ENCODE results near the gene XYLT1. TPM values are rescaled to one million over a fixed set of nuclear protein-coding genes. Genes with fewer than 3 reads are reported as not detected.

Gene XYLT1
- total RNA-seq, 1 experiment from 2014 or later, result 25.0 TPM

DNA sequence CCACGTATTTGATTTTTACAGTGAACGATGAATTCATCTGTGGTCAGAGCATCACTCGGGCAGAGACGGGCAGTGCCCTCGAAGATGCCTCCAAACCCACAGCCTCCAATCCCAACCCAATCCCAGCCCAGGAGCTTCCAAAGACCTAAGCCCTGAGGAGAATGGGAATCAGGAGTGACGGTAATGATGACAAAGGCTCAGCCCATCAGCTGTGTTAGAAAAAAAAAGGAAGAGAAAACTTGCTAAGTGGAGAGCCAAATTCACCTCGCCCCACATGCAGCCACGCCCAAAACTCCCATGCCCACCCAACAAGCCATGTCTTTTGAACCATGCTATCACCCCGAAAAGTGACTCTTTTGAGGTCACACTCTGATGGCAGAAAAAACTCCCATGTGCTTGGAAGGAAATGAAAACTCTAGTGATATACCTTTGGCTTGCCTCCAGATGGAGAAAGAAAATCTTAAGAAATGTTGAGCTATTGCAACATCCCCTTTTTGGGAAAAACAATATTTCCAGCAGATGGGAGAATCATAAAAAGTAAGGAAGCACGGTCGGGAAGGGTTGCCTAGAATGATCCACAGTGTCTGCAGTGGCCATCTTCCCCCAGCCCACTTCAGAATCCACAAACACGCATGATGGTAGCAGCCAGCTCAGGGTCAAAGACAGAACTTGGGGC lies 37.7 kb downstream of the XYLT1 start (continued):
- TF ChIP-seq, protein P1, sequence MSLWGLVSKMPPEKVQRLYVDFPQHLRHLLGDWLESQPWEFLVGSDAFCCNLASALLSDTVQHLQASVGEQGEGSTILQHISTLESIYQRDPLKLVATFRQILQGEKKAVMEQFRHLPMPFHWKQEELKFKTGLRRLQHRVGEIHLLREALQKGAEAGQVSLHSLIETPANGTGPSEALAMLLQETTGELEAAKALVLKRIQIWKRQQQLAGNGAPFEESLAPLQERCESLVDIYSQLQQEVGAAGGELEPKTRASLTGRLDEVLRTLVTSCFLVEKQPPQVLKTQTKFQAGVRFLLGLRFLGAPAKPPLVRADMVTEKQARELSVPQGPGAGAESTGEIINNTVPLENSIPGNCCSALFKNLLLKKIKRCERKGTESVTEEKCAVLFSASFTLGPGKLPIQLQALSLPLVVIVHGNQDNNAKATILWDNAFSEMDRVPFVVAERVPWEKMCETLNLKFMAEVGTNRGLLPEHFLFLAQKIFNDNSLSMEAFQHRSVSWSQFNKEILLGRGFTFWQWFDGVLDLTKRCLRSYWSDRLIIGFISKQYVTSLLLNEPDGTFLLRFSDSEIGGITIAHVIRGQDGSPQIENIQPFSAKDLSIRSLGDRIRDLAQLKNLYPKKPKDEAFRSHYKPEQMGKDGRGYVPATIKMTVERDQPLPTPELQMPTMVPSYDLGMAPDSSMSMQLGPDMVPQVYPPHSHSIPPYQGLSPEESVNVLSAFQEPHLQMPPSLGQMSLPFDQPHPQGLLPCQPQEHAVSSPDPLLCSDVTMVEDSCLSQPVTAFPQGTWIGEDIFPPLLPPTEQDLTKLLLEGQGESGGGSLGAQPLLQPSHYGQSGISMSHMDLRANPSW (CRISPR knock-in tag; conservative IDR thresholded peaks at IDR 0.05; ENCODE audit: low read depth), result no peak
- TF ChIP-seq, protein P2, sequence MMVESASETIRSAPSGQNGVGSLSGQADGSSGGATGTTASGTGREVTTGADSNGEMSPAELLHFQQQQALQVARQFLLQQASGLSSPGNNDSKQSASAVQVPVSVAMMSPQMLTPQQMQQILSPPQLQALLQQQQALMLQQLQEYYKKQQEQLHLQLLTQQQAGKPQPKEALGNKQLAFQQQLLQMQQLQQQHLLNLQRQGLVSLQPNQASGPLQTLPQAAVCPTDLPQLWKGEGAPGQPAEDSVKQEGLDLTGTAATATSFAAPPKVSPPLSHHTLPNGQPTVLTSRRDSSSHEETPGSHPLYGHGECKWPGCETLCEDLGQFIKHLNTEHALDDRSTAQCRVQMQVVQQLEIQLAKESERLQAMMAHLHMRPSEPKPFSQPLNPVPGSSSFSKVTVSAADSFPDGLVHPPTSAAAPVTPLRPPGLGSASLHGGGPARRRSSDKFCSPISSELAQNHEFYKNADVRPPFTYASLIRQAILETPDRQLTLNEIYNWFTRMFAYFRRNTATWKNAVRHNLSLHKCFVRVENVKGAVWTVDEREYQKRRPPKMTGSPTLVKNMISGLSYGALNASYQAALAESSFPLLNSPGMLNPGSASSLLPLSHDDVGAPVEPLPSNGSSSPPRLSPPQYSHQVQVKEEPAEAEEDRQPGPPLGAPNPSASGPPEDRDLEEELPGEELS (CRISPR knock-in tag; IDR thresholded peaks at IDR 0.05), result no peak
- no peak for TF ChIP-seq ETV6 (CRISPR knock-in tag; IDR thresholded peaks at IDR 0.05)
- TF ChIP-seq, protein P3, sequence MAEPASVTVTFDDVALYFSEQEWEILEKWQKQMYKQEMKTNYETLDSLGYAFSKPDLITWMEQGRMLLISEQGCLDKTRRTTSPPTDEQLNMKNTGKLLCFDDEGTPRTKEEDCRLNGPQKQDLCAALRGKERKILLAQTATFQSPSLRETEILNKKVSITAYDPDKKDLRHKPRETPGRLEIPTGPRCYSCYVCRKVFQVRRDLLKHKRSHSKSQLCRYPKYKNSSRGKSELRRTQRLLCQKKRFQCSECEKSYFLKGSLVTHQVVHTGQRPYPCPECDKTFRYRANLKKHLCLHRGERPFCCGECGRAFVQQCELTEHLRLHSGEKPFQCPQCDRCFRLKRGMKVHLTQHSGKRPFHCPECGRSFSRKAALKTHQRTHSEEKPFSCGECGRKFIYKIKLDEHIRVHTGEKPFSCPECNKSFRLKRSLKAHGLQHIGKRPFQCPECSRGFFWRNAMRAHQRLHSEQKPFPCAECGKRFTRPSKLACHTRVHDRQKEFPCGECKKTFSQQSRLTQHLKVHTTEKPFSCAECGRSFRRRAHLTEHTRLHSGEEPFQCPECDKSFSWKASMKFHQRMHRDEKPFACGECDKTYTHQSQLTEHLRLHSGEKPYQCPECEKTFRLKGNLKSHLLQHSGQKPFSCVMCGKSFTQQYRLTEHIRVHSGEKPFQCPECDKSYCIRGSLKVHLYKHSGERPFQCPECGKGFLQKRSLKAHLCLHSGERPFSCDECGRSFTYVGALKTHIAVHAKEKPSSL (CRISPR knock-in tag; conservative IDR thresholded peaks at IDR 0.05), result no peak
- no peak for TF ChIP-seq ZBTB21 (CRISPR knock-in tag; IDR thresholded peaks at IDR 0.05; ENCODE audit: borderline replicate concordance)
- no peak for TF ChIP-seq MYBL2 (CRISPR knock-in tag; IDR thresholded peaks at IDR 0.05)
- TF ChIP-seq NFATC4 (CRISPR knock-in tag; IDR thresholded peaks at IDR 0.05), result no peak
- TF ChIP-seq SOX15 (CRISPR knock-in tag; IDR thresholded peaks at IDR 0.05), result no peak

DNA sequence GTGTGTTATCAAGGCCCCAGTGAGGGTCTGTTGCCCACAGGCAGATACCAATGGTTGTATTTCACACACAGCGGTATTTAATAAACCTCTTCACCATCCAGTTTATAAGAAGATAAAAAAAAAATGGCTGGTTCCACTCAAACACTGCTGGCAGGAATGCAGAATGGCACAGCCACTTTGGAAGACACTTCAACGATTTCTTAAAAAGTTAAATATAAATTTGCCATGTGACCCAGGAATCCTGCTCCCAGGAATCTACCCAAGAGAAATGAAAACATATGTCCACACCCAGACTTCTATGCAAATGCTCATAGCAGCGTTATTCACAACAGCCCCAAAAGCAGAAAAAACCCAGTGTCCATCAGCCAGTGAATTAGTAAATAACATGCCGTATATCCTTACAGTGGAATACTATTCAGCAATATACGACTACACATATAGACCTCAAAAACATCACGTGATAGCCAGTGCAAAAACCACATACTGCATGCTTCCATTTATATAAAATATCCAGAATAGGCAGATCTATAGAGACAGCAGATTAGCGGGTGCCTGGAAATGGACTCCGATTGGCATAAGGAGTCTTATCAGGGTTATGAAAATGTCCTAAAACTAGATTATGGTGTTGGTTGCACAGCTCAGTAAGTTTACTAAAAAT lies 38.7 kb downstream of the XYLT1 start:
- peaks cover 54% of the 10 kb centered on the region for H3K4me1 Mint-ChIP-seq

DNA sequence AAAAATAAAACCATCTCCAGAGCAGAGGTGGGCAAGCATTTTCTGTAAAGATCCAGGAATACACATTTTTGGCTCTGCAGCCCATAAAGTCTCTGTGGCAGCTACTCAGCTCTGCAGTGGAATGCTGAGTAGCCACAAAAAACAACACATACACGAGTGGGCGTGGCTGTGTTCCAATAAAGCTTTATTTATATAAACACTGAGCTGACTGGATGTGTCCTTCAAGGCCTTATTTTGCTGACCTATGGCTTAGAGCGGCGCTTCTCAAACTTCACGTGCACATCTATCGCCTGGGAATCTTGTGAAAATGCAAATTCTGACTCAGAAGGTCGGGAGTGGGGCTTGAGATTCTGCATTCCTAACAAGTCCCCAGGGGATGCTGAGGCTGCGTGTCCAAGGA lies 39.7 kb downstream of the XYLT1 start:
- Mint-ChIP-seq H3K9me3 (peaks cover 3% of the 10 kb centered on the region; the same call in 1 of the 2 replicates), H3K27ac (peak overlapping the region; percentile 66; the same call in 1 of the 2 replicates)
- CTCF ChIA-PET, result interaction anchor here (1.2 kb wide), 1 partner anchor 570 kb away, joined by 3 read pairs; no protein-coding TSS in a partner anchor
- TF ChIP-seq, protein P4, sequence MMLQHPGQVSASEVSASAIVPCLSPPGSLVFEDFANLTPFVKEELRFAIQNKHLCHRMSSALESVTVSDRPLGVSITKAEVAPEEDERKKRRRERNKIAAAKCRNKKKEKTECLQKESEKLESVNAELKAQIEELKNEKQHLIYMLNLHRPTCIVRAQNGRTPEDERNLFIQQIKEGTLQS (CRISPR knock-in tag; conservative IDR thresholded peaks at IDR 0.05), result no peak
- TF ChIP-seq, protein P5, sequence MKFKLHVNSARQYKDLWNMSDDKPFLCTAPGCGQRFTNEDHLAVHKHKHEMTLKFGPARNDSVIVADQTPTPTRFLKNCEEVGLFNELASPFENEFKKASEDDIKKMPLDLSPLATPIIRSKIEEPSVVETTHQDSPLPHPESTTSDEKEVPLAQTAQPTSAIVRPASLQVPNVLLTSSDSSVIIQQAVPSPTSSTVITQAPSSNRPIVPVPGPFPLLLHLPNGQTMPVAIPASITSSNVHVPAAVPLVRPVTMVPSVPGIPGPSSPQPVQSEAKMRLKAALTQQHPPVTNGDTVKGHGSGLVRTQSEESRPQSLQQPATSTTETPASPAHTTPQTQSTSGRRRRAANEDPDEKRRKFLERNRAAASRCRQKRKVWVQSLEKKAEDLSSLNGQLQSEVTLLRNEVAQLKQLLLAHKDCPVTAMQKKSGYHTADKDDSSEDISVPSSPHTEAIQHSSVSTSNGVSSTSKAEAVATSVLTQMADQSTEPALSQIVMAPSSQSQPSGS (CRISPR knock-in tag; IDR thresholded peaks at IDR 0.05; ENCODE audit: borderline replicate concordance, low read depth), result no peak
- TF ChIP-seq, protein P6, sequence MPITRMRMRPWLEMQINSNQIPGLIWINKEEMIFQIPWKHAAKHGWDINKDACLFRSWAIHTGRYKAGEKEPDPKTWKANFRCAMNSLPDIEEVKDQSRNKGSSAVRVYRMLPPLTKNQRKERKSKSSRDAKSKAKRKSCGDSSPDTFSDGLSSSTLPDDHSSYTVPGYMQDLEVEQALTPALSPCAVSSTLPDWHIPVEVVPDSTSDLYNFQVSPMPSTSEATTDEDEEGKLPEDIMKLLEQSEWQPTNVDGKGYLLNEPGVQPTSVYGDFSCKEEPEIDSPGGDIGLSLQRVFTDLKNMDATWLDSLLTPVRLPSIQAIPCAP (CRISPR knock-in tag; IDR thresholded peaks at IDR 0.05), result no peak
- no peak for TF ChIP-seq MYBL2 (CRISPR knock-in tag; IDR thresholded peaks at IDR 0.05)
- TF ChIP-seq, protein P7, sequence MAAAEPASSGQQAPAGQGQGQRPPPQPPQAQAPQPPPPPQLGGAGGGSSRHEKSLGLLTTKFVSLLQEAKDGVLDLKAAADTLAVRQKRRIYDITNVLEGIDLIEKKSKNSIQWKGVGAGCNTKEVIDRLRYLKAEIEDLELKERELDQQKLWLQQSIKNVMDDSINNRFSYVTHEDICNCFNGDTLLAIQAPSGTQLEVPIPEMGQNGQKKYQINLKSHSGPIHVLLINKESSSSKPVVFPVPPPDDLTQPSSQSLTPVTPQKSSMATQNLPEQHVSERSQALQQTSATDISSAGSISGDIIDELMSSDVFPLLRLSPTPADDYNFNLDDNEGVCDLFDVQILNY (CRISPR knock-in tag; IDR thresholded peaks at IDR 0.05), result no peak
- TF ChIP-seq, protein P2 (CRISPR knock-in tag; IDR thresholded peaks at IDR 0.05), result no peak

More for the DNA sequence above, 38.7 kb downstream of the XYLT1 start:
- H3K36me3 Mint-ChIP-seq, result peaks cover 3% of the 10 kb centered on the region
- H3K27me3 Mint-ChIP-seq (ENCODE audit: low read depth), result no peaks in the 10 kb centered on the region
- DNase-seq (ENCODE audit: low spot score), result no peak
- TF ChIP-seq, protein P8, sequence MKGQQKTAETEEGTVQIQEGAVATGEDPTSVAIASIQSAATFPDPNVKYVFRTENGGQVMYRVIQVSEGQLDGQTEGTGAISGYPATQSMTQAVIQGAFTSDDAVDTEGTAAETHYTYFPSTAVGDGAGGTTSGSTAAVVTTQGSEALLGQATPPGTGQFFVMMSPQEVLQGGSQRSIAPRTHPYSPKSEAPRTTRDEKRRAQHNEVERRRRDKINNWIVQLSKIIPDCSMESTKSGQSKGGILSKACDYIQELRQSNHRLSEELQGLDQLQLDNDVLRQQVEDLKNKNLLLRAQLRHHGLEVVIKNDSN (CRISPR knock-in tag; IDR thresholded peaks at IDR 0.05), result no peak
- no peak for TF ChIP-seq ATF1 (CRISPR knock-in tag; IDR thresholded peaks at IDR 0.05)
- TF ChIP-seq HMGA2 (CRISPR knock-in tag; IDR thresholded peaks at IDR 0.05), result no peak
- TF ChIP-seq FOXK1 (CRISPR knock-in tag; IDR thresholded peaks at IDR 0.05), result no peak
- no peak for TF ChIP-seq ZNF232 (CRISPR knock-in tag; IDR thresholded peaks at IDR 0.05)
- TF ChIP-seq PRRX2 (CRISPR knock-in tag; IDR thresholded peaks at IDR 0.05), result no peak
- TF ChIP-seq FOXP1 (CRISPR knock-in tag; IDR thresholded peaks at IDR 0.05; ENCODE audit: borderline replicate concordance), result no peak
- ChIA-PET CTCF (no interaction called here), POLR2A (no interaction called here)
- no peak overlapping the region for H3K4me3 Mint-ChIP-seq
- ATAC-seq, result no peak
- H3K27ac Mint-ChIP-seq, result 0 out of 2 replicates have a peak overlapping the region, but pooled peaks have one; percentile 30
- H3K9me3 Mint-ChIP-seq, result peaks cover 3% of the 10 kb centered on the region; the same call in 1 of the 2 replicates

More for the DNA sequence above, 39.7 kb downstream of the XYLT1 start:
- no peak for ATAC-seq
- H3K4me3 Mint-ChIP-seq, result no peak overlapping the region
- POLR2A ChIA-PET, result no interaction called here
- H3K36me3 Mint-ChIP-seq, result peaks cover 3% of the 10 kb centered on the region
- DNase-seq (ENCODE audit: low spot score), result no peak
- H3K4me1 Mint-ChIP-seq, result peaks cover 54% of the 10 kb centered on the region
- no peaks in the 10 kb centered on the region for H3K27me3 Mint-ChIP-seq (ENCODE audit: low read depth)
